ENCODE measurements around the gene CDC27.

GRCh38 chr17:47078801-47079200 lies 110.3 kb downstream of the CDC27 start:
- no peak for TF ChIP-seq CTCF (IDR thresholded peaks at IDR 0.05; ENCODE audit: insufficient read depth, low read depth, low read length)
- TF ChIP-seq EZH2 (IDR thresholded peaks at IDR 0.05; ENCODE audit: insufficient read depth, low read length): no peak
